ENCODE data around the gene GREM2. TPM values are rescaled to one million over a fixed set of nuclear protein-coding genes. Genes with fewer than 3 reads are reported as not detected.

GREM2 gene
- total RNA-seq, 4 donors from 2014 or later = 0.22 to 1.2 (median 0.35) TPM

- no peak overlapping the region for H3K27ac ChIP-seq
- no peaks in the 10 kb centered on the region for H3K27me3 ChIP-seq
- 90 to 92% methylated on average over 16 of the region's 16 CpGs for WGBS, 2 donors
- H3K4me1 ChIP-seq = no peaks in the 10 kb centered on the region
- no peak overlapping the region for H3K4me3 ChIP-seq (replicated peaks in 1 of 3)
- TF ChIP-seq POLR2A (IDR thresholded peaks at IDR 0.05) (no peak), CTCF (IDR thresholded peaks at IDR 0.05) (no peak)
- no peak for DNase-seq
- H3K9me3 ChIP-seq = no peaks in the 10 kb centered on the region
- no peaks in the 10 kb centered on the region for H3K36me3 ChIP-seq
- intact Hi-C loops (cut with DNase I) = no loop called here
These were observed 23.7 kb upstream of the GREM2 start for GRCh38 chr1:240635466-240636256.

- Histone ChIP-seq H3K27ac (no peak overlapping the region), H3K27me3 (no peaks in the 10 kb centered on the region), H3K9me3 (no peaks in the 10 kb centered on the region), H3K4me3 (replicated peaks in 1 of 3) (no peak overlapping the region), H3K36me3 (no peaks in the 10 kb centered on the region), H3K4me1 (no peaks in the 10 kb centered on the region)
- no peak for TF ChIP-seq POLR2A (IDR thresholded peaks at IDR 0.05)
- no peak for TF ChIP-seq CTCF (IDR thresholded peaks at IDR 0.05)
- WGBS, 2 donors = 69 to 80% methylated on average over 5 of the region's 5 CpGs
- DNase-seq = no peak
- intact Hi-C loops (cut with DNase I) = no loop called here
These were observed 18.5 kb upstream of the GREM2 start for GRCh38 chr1:240630409-240630808.

- DNase-seq = no peak
- no peak for TF ChIP-seq POLR2A (IDR thresholded peaks at IDR 0.05)
- no peak for TF ChIP-seq CTCF (IDR thresholded peaks at IDR 0.05)
- Histone ChIP-seq H3K27me3 (no peaks in the 10 kb centered on the region), H3K36me3 (no peaks in the 10 kb centered on the region), H3K27ac (no peak overlapping the region), H3K9me3 (no peaks in the 10 kb centered on the region), H3K4me3 (replicated peaks in 1 of 3) (no peak overlapping the region), H3K4me1 (no peaks in the 10 kb centered on the region)
- intact Hi-C loops (cut with DNase I) = no loop called here
- 90 to 94% methylated on average over 2 of the region's 2 CpGs for WGBS, 2 donors
These were observed 9.3 kb upstream of the GREM2 start for GRCh38 chr1:240621249-240621648.

GRCh38 chr1:240619906-240620621 lies 8.1 kb upstream of the GREM2 start:
- intact Hi-C loops (cut with DNase I) = no loop called here
- Histone ChIP-seq H3K27me3 (no peaks in the 10 kb centered on the region), H3K36me3 (no peaks in the 10 kb centered on the region), H3K27ac (no peak overlapping the region), H3K4me3 (replicated peaks in 1 of 3) (no peak overlapping the region), H3K4me1 (no peaks in the 10 kb centered on the region), H3K9me3 (no peaks in the 10 kb centered on the region)
- 64 to 65% methylated on average over 19 of the region's 19 CpGs for WGBS, 2 donors
- DNase-seq = no peak
- no peak for TF ChIP-seq CTCF (IDR thresholded peaks at IDR 0.05)
- TF ChIP-seq POLR2A (IDR thresholded peaks at IDR 0.05) = no peak

GRCh38 chr1:240619357-240619756 lies 7.4 kb upstream of the GREM2 start:
- no peaks in the 10 kb centered on the region for H3K27me3 ChIP-seq
- no peaks in the 10 kb centered on the region for H3K4me1 ChIP-seq
- H3K4me3 ChIP-seq (replicated peaks in 1 of 3) = no peak overlapping the region
- no peak overlapping the region for H3K27ac ChIP-seq
- H3K36me3 ChIP-seq = no peaks in the 10 kb centered on the region
- no peak for DNase-seq
- intact Hi-C loops (cut with DNase I) = no loop called here
- WGBS, 2 donors = 86 to 88% methylated on average over 5 of the region's 5 CpGs
- TF ChIP-seq CTCF (IDR thresholded peaks at IDR 0.05) (no peak), POLR2A (IDR thresholded peaks at IDR 0.05) (no peak)
- H3K9me3 ChIP-seq = no peaks in the 10 kb centered on the region
